NCI-H524 (cell line): ENCODE measurements around the gene ARPP21.
"Not testable (repeated sequence)": the region's sequence is repeated elsewhere in the genome, so short reads cannot be mapped to it uniquely, and the experiment has no call there.

Experiments
- DNase-seq, 2 experiments: peaks; one replicate each; lab custom pipeline; 2025; lab: John Stamatoyannopoulos, UW

Gene ARPP21

GRCh38 chr3:35639254-35640186, at the start of gene ARPP21:
Gene ARPP21 (plus strand): TSS chr3:35639525. CDS start chr3:35681752, 42,227 bp downstream.
- peak; percentile 25 to 36 for DNase-seq

- no peak for DNase-seq
Measured at GRCh38 chr3:35592589-35593295, 46.6 kb upstream of the ARPP21 start.

GRCh38 chr3:35594739-35595138, 44.6 kb upstream of the ARPP21 start:
- no peak for DNase-seq

- DNase-seq: no peak
Measured at GRCh38 chr3:35596335-35596995, 42.9 kb upstream of the ARPP21 start.

DNA sequence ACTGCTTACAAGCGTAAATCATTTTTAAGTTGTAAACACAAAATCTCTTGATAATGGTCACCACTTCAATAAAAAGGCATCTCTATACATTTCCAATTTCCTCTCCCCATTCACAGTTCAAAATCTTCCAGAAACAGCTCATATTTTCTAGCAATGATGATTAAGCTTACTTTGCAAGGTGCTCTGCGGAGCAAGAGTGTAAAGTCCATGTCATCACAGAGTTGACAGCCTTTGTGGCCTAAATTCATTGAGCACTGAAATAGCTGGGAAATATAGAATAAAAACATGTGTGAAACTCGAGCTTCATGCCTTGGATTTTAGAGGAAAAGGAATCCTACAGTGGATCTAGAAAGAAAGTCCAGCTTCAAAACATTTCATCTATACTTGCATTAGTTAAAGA, 41.8 kb upstream of the ARPP21 start:
- no peak for DNase-seq

GRCh38 chr3:35598804-35599203, 40.5 kb upstream of the ARPP21 start:
- DNase-seq: peak in 1 of 2 experiments; percentile 7

DNA sequence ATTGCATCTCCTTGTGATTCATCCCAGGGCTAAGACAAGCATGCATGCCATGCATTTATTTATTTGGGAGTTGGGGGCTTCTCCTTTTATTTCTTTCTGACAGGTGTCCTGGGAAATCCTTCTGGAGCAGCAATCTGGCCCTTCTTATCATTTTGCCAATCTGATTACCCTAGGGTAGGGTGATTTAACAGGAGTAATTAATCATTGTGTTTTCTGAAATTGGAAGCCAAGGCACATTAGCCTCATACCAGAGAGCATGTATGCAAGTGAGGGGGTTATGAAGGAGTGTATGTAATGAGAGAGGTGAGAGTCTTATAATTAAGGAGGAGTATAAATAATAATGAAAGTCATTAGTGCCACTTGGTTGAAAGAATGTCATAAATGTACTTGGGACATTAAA, 37.4 kb upstream of the ARPP21 start:
- DNase-seq: peak; percentile 29 to 86

GRCh38 chr3:35602395-35602936, 36.9 kb upstream of the ARPP21 start:
- DNase-seq: peak in 1 of 2 experiments; percentile 81

DNA sequence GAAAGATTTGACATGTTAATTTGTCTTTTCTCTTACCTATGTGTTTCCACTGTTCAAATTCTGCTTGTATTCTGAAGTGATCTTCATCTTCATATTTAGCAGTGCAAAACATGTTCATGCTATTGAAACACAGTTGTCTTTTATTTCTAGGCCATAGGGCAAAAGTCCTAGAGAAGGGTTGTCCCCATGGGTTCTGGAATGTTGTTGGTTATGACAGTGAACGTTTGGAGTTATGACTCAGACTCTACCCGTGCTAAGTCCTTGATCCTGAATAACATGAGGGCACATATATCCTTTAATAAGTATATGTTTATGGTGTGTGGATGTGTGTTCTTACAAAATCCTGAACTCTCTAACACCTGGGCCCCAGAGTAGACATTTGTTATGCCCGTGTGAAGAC, 23.0 kb upstream of the ARPP21 start:
- DNase-seq: no peak

DNA sequence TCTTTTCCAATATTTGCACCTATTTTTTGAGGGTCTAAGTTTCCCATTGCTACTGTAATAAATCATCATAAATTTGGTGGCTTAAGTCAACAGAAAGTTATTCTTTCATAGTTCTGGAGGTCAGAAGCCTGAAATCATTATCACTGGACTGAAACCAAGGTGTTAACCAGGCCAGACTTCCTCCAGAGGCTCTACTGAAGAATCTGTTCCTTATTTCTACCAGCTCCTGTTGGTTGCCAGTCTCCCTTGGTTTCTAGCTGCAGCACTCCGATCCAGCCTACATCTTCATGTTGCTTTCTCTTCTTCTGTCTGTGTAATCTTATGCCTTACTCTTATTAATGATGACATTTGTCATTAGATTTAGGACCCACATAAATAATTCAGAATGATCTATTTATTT, 22.0 kb upstream of the ARPP21 start:
- DNase-seq: no peak

DNA sequence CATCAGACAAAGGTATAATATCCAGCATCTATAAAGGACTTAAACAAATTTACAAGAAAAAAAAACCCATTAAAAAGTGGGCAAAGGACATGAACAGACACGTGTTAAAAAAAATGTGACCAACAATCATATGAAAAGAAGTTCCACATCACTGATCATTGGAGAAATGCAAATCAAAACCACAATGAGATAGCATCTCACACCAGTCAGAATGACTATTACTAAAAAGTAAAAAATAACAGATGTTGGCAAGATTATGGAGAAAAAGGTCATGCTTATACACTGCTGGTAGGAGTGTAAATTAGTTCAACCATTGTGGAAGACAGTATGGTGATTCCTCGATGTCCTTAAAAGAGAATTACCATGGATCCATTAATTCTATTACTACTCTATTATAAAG, 19.1 kb upstream of the ARPP21 start:
- DNase-seq: not testable (repeated sequence)

DNA sequence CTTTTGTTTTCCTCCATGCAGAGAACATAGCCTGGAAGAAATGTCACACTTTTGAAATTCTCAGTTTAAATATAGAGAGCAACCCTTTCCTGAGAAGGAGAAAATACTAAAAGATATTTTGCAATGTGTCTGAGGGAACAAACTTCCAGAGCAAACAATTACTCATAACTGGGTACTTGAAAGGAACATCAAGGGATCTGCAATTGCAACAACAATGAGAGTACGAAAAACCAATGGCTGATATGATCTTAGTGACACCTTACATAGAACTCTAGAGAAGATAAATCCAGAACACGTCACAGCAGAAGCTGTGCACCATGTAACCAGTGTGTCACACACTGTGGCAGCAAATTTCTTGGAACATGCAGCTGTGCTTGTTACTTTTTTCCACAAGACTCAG, 14.6 kb upstream of the ARPP21 start:
- DNase-seq: no peak

DNA sequence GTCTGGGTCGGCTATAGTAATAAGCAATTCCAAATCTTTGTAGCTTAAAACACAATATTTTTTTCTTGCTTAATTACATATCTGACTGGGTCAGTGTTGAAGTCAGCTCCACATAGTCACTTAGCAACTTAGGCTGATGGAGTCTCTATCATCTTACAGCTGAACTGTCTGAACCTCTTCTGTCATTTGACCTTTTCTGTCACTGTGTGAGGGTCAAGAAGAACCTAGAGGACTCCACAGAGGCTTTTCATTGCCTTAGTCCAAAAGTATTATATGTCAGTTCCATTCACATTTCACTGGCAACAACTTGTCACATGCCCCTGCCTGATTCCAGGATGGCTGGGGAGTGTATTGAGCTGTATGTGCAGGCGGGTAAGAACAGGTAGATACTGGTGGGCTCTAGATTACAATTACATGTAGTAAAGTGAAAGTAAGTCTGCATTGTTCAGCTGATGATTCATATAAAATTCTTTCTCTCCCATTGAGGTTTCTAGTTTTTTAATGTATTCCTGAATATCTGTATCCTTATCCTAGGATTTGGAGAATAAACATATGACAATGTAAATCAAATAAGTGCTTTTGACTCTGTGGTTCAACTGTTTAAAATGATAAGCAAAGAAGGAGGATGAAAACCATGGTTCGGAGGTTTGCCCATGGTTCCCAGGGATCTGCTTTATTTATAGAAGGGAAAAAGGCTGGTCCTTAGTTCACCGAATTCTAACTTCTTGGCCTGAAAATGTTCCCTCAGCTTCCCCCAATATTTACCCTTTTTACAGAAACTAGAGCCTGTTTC, 5.8 kb upstream of the ARPP21 start:
- no peak for DNase-seq

DNA sequence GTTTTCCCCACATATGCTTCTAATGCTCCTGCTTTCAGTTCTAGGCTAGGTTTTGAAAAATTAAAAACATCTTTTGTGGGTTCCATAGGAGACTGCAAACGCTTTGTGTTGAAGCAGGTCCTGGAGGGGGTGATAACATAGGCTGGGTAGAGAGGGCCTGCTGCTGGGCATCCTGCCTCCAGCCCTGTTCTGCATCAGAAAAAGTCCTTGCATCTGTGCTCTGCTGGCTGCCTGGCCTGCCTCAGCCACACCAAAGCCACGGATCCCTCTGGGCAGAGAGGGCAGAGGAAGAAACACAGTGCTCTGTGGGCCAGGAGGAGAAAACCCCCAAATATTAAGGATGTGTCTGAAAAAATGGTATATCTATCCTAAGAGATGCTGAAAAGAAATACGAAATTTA, 3.9 kb upstream of the ARPP21 start:
- no peak for DNase-seq

DNA sequence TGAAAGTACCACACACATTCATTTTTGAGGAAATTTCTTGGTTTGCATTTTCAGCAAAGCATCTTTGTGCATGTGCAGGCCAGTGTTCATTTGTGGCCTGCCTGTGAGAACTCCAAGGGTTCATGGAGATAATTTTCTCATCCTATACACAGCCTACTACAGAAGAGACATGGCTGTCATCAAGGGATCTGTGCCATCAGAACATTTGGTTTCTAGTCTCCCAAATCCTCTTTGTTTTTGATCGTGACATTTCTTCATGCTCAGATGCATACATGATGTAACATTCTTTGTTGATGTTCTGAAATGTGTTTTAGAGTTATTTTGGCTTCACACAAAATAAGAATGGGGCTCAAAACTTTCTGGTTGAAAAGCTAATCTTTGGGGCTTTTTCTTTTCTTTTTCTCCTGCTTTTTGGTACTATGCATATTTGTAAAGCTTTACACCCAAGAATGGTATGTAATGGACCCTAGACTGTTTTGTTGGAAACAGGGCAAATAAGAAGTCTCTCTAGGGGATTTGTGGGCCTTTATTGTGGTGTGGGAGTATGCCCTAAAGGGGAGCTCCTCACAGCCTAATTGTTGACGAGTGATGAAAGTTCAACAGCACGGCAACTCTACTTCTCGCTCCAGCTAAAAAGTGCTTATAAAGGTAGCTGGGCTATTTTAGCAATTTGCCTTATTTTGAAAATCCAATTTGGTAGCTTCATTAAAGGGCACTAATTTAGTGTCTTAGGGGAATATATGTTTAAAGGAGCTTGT, 3.2 kb upstream of the ARPP21 start:
- DNase-seq: no peak

- DNase-seq: no peak
Measured at GRCh38 chr3:35638251-35638979, 910 bp upstream of the ARPP21 start.

GRCh38 chr3:35638980-35639253, 408 bp upstream of the ARPP21 start:
- no peak for DNase-seq

GRCh38 chr3:35640190-35641165, 1.2 kb downstream of the ARPP21 start:
- DNase-seq: no peak

- DNase-seq: no peak
Measured at GRCh38 chr3:35641331-35641730, 2.0 kb downstream of the ARPP21 start.
